ENCODE results near the gene FUT8.
A peak's percentile ranks its signal among the peaks of the same experiment; 100 is the strongest.

The FUT8 gene

DNA sequence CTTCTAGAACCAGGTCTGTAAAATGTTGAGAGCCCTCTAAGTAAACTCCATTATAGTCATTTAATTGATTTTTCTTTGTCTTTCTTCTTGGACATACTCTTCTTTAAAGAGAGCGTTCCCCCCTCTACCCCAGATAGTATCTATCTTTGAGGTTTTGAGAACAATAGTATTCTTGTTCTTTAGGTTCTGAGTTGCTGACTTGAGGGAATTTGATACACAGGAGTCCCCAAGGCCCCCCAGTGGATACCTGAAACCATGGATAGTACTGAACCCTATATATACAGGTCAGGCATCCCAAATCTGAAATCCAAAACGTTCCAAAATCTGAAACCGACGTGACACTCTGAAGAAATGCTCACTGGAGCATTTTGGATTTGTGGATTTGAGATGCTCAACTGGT lies 65.5 kb downstream of the FUT8 start:
- Histone ChIP-seq H3K9ac (ENCODE audit: low read depth, low read length) (no peak overlapping the region), H3K4me3 (ENCODE audit: low read length) (no peak overlapping the region; the same call in 1 of the 2 replicates), H3K36me3 (ENCODE audit: insufficient read depth, low read length) (no peaks in the 10 kb centered on the region), H3K27ac (ENCODE audit: low read depth, low read length) (no peak overlapping the region; the same call in 1 of the 2 replicates), H3K9me3 (ENCODE audit: insufficient read depth, low read depth, low read length) (no peaks in the 10 kb centered on the region), H3K27me3 (ENCODE audit: insufficient read depth, low read length) (no peaks in the 10 kb centered on the region), H3K4me1 (ENCODE audit: insufficient read depth, low read length) (peaks cover 55% of the 10 kb centered on the region)
- 88% methylated on average over 3 of the region's 4 CpGs for WGBS

DNA sequence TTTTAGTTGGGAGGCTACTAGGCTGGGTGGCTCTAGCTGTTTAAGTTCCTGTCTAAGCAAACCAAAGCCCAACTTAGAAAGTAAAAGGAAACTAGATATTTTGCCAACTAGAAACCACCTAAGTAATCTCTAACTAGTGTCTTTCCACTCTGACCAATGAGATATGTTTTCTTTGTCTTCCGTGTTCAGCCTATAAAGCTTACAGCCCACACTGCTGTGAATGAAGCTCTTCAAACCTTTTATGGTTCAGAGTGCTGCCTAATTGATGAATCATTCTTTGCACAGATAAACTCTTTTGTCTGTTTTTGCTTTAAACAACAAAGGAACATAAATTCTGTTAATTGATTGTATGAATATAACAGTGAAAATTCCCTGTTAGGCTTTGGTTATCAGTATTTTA lies 66.1 kb downstream of the FUT8 start:
- no peaks in the 10 kb centered on the region for H3K27me3 ChIP-seq (ENCODE audit: insufficient read depth, low read length)
- H3K9ac ChIP-seq (ENCODE audit: low read depth, low read length), result no peak overlapping the region
- no peaks in the 10 kb centered on the region for H3K9me3 ChIP-seq (ENCODE audit: insufficient read depth, low read depth, low read length)
- WGBS, result 59% methylated on average over 1 of the region's 1 CpG
- no peak overlapping the region; the same call in 1 of the 2 replicates for H3K4me3 ChIP-seq (ENCODE audit: low read length)
- no peaks in the 10 kb centered on the region for H3K36me3 ChIP-seq (ENCODE audit: insufficient read depth, low read length)
- peaks cover 59% of the 10 kb centered on the region for H3K4me1 ChIP-seq (ENCODE audit: insufficient read depth, low read length)
- no peak overlapping the region; the same call in 1 of the 2 replicates for H3K27ac ChIP-seq (ENCODE audit: low read depth, low read length)

DNA sequence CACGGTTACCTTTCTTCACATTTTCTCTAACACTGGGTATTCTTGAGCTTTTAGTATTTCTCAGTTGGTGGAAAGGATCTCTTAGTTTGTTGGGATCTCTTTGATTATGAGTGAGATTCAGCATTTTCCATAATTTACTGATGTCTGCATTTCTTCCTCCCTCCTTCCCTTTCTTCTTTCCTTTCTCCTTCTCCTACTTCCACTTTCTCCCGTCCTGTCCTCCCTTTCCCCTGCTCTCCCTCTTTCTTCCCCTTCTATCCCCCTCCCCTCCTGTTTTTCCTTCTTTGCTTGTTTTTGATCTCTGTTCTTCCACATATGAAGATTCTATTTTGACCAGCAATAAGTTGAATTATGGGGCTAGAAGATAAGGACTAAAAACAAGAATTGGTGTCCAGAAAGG lies 66.9 kb downstream of the FUT8 start:
- H3K27ac ChIP-seq (ENCODE audit: low read depth, low read length), result no peak overlapping the region; the same call in 1 of the 2 replicates
- H3K9ac ChIP-seq (ENCODE audit: low read depth, low read length), result no peak overlapping the region
- H3K9me3 ChIP-seq (ENCODE audit: insufficient read depth, low read depth, low read length), result no peaks in the 10 kb centered on the region
- H3K4me1 ChIP-seq (ENCODE audit: insufficient read depth, low read length), result peaks cover 59% of the 10 kb centered on the region
- H3K27me3 ChIP-seq (ENCODE audit: insufficient read depth, low read length), result no peaks in the 10 kb centered on the region
- no peak overlapping the region for H3K4me3 ChIP-seq (ENCODE audit: low read length)
- 78% methylated on average over 1 of the region's 2 CpGs for WGBS
- no peaks in the 10 kb centered on the region for H3K36me3 ChIP-seq (ENCODE audit: insufficient read depth, low read length)

- H3K36me3 ChIP-seq (ENCODE audit: insufficient read depth, low read length), result no peaks in the 10 kb centered on the region
- no peaks in the 10 kb centered on the region for H3K9me3 ChIP-seq (ENCODE audit: insufficient read depth, low read depth, low read length)
- 66% methylated on average over 4 of the region's 4 CpGs for WGBS
- no peaks in the 10 kb centered on the region for H3K27me3 ChIP-seq (ENCODE audit: insufficient read depth, low read length)
- peaks cover 42% of the 10 kb centered on the region for H3K4me1 ChIP-seq (ENCODE audit: insufficient read depth, low read length)
- H3K9ac ChIP-seq (ENCODE audit: low read depth, low read length), result peak overlapping the region; percentile 25; the same call in 1 of the 2 replicates
- no peak overlapping the region for H3K4me3 ChIP-seq (ENCODE audit: low read length)
- 0 out of 2 replicates have a peak overlapping the region, but pooled peaks have one; percentile 26 for H3K27ac ChIP-seq (ENCODE audit: low read depth, low read length)
Observed at GRCh38 chr14:65482757-65483438, 70.4 kb downstream of the FUT8 start.

DNA sequence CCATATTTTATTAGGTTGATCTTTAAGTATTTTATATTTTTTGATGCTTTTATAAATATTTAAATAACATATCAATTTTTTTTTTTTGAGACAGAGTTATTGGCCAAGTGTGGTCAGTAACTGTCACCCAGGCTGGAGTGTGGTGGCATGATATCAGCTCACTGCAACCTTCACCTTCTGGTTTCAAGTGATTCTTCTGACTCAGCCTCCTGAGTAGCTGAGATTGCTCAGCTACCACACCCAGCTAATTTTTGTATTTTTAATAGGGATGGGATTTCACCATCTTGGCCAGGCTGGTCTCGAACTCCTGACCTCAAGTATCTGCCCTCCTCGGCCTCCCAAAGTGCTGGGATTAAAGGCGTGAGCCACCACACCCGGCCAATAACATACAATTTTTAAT lies 71.1 kb downstream of the FUT8 start:
- H3K4me3 ChIP-seq (ENCODE audit: low read length), result no peak overlapping the region
- H3K9ac ChIP-seq (ENCODE audit: low read depth, low read length), result no peak overlapping the region
- H3K36me3 ChIP-seq (ENCODE audit: insufficient read depth, low read length), result no peaks in the 10 kb centered on the region
- WGBS, result 100% methylated on average over 3 of the region's 4 CpGs
- peaks cover 42% of the 10 kb centered on the region for H3K4me1 ChIP-seq (ENCODE audit: insufficient read depth, low read length)
- H3K27me3 ChIP-seq (ENCODE audit: insufficient read depth, low read length), result no peaks in the 10 kb centered on the region
- no peaks in the 10 kb centered on the region for H3K9me3 ChIP-seq (ENCODE audit: insufficient read depth, low read depth, low read length)
- H3K27ac ChIP-seq (ENCODE audit: low read depth, low read length), result no peak overlapping the region

DNA sequence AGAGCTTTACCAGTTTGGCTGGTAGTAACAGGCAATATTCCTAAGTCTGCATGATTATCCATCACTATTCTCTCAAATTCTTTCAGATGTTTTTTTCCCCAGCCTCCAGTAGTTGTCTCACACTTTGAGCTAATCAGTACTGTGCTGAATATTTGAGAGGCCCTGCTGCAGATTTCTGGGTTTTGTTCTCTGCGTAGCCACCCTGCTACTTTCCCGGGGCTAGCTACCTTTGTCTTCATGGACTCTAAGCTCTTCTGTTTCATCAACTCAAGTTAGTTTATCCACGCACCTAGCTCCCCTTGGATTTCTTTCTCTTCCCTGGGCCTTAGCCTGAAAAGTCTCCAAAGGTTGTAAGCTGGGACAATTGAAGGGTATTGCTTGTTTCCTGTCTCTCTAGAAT lies 73.0 kb downstream of the FUT8 start:
- Histone ChIP-seq H3K27me3 (ENCODE audit: insufficient read depth, low read length) (no peaks in the 10 kb centered on the region), H3K9ac (ENCODE audit: low read depth, low read length) (no peak overlapping the region; the same call in 1 of the 2 replicates), H3K4me1 (ENCODE audit: insufficient read depth, low read length) (peaks cover 42% of the 10 kb centered on the region), H3K27ac (ENCODE audit: low read depth, low read length) (peak overlapping the region; percentile 50), H3K36me3 (ENCODE audit: insufficient read depth, low read length) (no peaks in the 10 kb centered on the region), H3K9me3 (ENCODE audit: insufficient read depth, low read depth, low read length) (no peaks in the 10 kb centered on the region), H3K4me3 (ENCODE audit: low read length) (no peak overlapping the region)
- 45% methylated on average over 3 of the region's 3 CpGs for WGBS

GRCh38 chr14:65486863-65487262 lies 74.3 kb downstream of the FUT8 start:
- H3K9ac ChIP-seq (ENCODE audit: low read depth, low read length), result no peak overlapping the region
- no peaks in the 10 kb centered on the region for H3K27me3 ChIP-seq (ENCODE audit: insufficient read depth, low read length)
- no peak overlapping the region for H3K27ac ChIP-seq (ENCODE audit: low read depth, low read length)

DNA sequence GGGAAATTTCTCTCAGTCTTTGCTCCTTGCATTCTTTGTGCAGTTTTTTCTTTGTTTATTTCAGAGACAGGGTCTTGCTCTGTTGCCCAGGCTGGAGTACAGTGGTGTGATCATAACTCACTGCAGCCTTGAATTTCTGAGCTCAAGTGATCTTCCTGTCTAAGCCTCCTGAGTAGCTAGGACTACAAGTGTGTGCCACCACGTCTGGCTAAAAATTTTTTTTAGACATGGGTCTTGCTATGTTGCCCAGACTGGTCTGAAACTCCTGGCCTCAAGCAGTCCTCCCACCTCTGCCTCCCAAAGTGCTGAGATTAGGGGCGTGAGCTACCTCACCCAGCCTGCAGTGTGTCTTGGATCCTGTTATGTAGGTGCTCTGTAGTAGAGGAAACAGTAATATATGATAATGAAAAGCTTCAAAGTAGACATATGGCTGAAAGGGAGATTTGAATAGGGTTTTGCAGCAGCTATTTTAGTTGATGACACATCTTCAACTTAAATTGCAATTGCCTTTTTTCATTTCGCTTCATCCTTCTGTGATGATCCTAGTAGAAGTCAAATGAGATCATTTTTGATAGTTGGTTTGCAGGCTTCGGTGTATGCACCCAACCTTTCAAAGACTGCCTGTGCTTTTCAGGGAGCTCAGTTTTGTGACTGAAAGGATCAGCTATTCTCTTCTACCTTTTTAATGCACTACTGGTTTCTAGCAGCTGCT lies 75.4 kb downstream of the FUT8 start:
- H3K4me1 ChIP-seq (ENCODE audit: insufficient read depth, low read length), result peaks cover 27% of the 10 kb centered on the region
- peak overlapping the region; percentile 3; the same call in 1 of the 2 replicates for H3K27ac ChIP-seq (ENCODE audit: low read depth, low read length)
- H3K27me3 ChIP-seq (ENCODE audit: insufficient read depth, low read length), result no peaks in the 10 kb centered on the region
- no peak overlapping the region for H3K9ac ChIP-seq (ENCODE audit: low read depth, low read length)
- H3K9me3 ChIP-seq (ENCODE audit: insufficient read depth, low read depth, low read length), result no peaks in the 10 kb centered on the region
- no peak overlapping the region for H3K4me3 ChIP-seq (ENCODE audit: low read length)
- 90% methylated on average over 4 of the region's 4 CpGs for WGBS
- no peaks in the 10 kb centered on the region for H3K36me3 ChIP-seq (ENCODE audit: insufficient read depth, low read length)

More at GRCh38 chr14:65486863-65487262, 74.3 kb downstream of the FUT8 start:
- no peaks in the 10 kb centered on the region for H3K36me3 ChIP-seq (ENCODE audit: insufficient read depth, low read length)
- no peaks in the 10 kb centered on the region for H3K9me3 ChIP-seq (ENCODE audit: insufficient read depth, low read depth, low read length)
- peaks cover 36% of the 10 kb centered on the region for H3K4me1 ChIP-seq (ENCODE audit: insufficient read depth, low read length)
- no peak overlapping the region for H3K4me3 ChIP-seq (ENCODE audit: low read length)

DNA sequence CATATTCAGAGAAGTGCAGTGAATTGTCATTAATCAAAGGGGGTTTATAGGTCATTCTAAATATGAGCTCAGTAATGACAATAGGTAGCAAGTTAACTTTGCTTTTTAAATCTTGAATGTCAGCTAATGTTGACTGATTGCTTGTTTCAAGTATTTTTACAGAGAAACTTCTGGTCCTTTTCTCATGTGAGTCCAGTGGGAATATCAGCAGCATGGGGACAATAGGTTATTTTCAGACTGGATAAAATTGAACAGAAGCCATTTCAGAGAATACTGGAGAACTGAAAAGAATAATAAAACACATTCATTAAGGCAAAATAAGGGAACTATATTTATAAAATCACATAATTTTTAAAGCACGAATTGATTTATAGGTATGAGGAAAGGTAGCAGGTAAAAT lies 78.7 kb downstream of the FUT8 start:
- peaks cover 5% of the 10 kb centered on the region; the same call in 1 of the 2 replicates for H3K9me3 ChIP-seq (ENCODE audit: insufficient read depth, low read depth, low read length)
- H3K27ac ChIP-seq (ENCODE audit: low read depth, low read length), result no peak overlapping the region
- no peaks in the 10 kb centered on the region for H3K36me3 ChIP-seq (ENCODE audit: insufficient read depth, low read length)
- no peaks in the 10 kb centered on the region for H3K27me3 ChIP-seq (ENCODE audit: insufficient read depth, low read length)
- 86% methylated on average over 1 of the region's 1 CpG for WGBS
- H3K4me1 ChIP-seq (ENCODE audit: insufficient read depth, low read length), result peaks cover 16% of the 10 kb centered on the region
- H3K9ac ChIP-seq (ENCODE audit: low read depth, low read length), result no peak overlapping the region
- no peak overlapping the region for H3K4me3 ChIP-seq (ENCODE audit: low read length)

GRCh38 chr14:65492266-65492665 lies 79.7 kb downstream of the FUT8 start:
- Histone ChIP-seq H3K9me3 (ENCODE audit: insufficient read depth, low read depth, low read length) (peaks cover 5% of the 10 kb centered on the region; the same call in 1 of the 2 replicates), H3K36me3 (ENCODE audit: insufficient read depth, low read length) (no peaks in the 10 kb centered on the region), H3K4me1 (ENCODE audit: insufficient read depth, low read length) (peaks cover 16% of the 10 kb centered on the region), H3K27ac (ENCODE audit: low read depth, low read length) (no peak overlapping the region), H3K9ac (ENCODE audit: low read depth, low read length) (no peak overlapping the region), H3K27me3 (ENCODE audit: insufficient read depth, low read length) (no peaks in the 10 kb centered on the region), H3K4me3 (ENCODE audit: low read length) (no peak overlapping the region)
- 93% methylated on average over 3 of the region's 3 CpGs for WGBS

DNA sequence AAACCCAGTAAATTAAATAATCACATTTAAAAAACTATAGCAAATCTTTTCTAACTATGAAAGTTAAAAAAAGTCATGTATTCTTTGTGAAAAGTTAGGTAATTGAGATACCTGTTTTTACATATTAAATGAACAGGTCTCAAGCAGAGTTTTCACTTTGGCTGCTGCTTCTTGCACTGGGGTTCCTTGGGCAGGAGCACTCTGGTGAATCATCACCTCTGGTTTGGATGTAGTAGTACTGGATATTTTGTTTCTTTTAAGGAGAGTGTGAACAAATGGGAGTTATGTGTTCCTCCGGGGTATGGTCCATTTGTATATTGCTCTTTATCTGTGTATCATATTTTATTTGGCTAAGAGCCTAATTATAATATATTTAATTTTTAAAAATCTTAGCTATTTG lies 82.7 kb downstream of the FUT8 start:
- Histone ChIP-seq H3K9ac (ENCODE audit: low read depth, low read length) (no peak overlapping the region), H3K36me3 (ENCODE audit: insufficient read depth, low read length) (no peaks in the 10 kb centered on the region), H3K27me3 (ENCODE audit: insufficient read depth, low read length) (no peaks in the 10 kb centered on the region), H3K4me3 (ENCODE audit: low read length) (no peak overlapping the region), H3K4me1 (ENCODE audit: insufficient read depth, low read length) (no peaks in the 10 kb centered on the region), H3K27ac (ENCODE audit: low read depth, low read length) (no peak overlapping the region), H3K9me3 (ENCODE audit: insufficient read depth, low read depth, low read length) (peaks cover 5% of the 10 kb centered on the region; the same call in 1 of the 2 replicates)
- 86% methylated on average over 1 of the region's 1 CpG for WGBS

All from HUES64 (cell line).